ENCODE results near the gene TAF6L.

TAF6L gene

GRCh38 chr11:62805076-62805892, 34.1 kb downstream of the TAF6L start, which contains the start of gene NXF1:
Gene NXF1, minus strand, starts transcription at chr11:62805440. Its CDS starts 84 bp downstream, at chr11:62805356.
- in situ Hi-C loops (cut with HindIII; ENCODE audit: low pct_ligation_motif_present, low sequenced_read_pairs) = no loop called here
- TF ChIP-seq CTCF (IDR thresholded peaks at IDR 0.05; ENCODE audit: low read depth, low read length, missing control alignments) = peak; percentile 39
- Histone ChIP-seq H3K27ac (peak within 1 kb of the TSS; percentile 50), H3K4me3 (ENCODE audit: low read depth, low read length) (peak within 1 kb of the TSS; percentile 75), H3K36me3 (replicated peaks) (peaks cover 28% of the 10 kb centered on the region), H3K27me3 (replicated peaks) (no peaks in the 10 kb centered on the region)
- peak; percentile 85 for DNase-seq

GRCh38 chr11:62805961-62806441, 34.8 kb downstream of the TAF6L start:
- Histone ChIP-seq H3K36me3 (replicated peaks) (peaks cover 23% of the 10 kb centered on the region), H3K4me3 (ENCODE audit: low read depth, low read length) (peak overlapping the region; percentile 75), H3K27ac (peak overlapping the region; percentile 18), H3K27me3 (replicated peaks) (no peaks in the 10 kb centered on the region)
- in situ Hi-C loops (cut with HindIII; ENCODE audit: low pct_ligation_motif_present, low sequenced_read_pairs) = no loop called here
- TF ChIP-seq CTCF (IDR thresholded peaks at IDR 0.05; ENCODE audit: low read depth, low read length, missing control alignments) = no peak
- DNase-seq = no peak

- Histone ChIP-seq H3K27ac (peak overlapping the region; percentile 18), H3K36me3 (replicated peaks) (peaks cover 16% of the 10 kb centered on the region), H3K27me3 (replicated peaks) (no peaks in the 10 kb centered on the region), H3K4me3 (ENCODE audit: low read depth, low read length) (no peak overlapping the region)
- DNase-seq = no peak
- no peak for TF ChIP-seq CTCF (IDR thresholded peaks at IDR 0.05; ENCODE audit: low read depth, low read length, missing control alignments)
- in situ Hi-C loops (cut with HindIII; ENCODE audit: low pct_ligation_motif_present, low sequenced_read_pairs) = no loop called here
These were observed 35.5 kb downstream of the TAF6L start for GRCh38 chr11:62806611-62807121.

GRCh38 chr11:62810748-62811147, 39.6 kb downstream of the TAF6L start:
- TF ChIP-seq CTCF (IDR thresholded peaks at IDR 0.05; ENCODE audit: low read depth, low read length, missing control alignments) = no peak
- Histone ChIP-seq H3K4me3 (ENCODE audit: low read depth, low read length) (no peak overlapping the region), H3K27me3 (replicated peaks) (no peaks in the 10 kb centered on the region), H3K27ac (no peak overlapping the region), H3K36me3 (replicated peaks) (peaks cover 12% of the 10 kb centered on the region)
- in situ Hi-C loops (cut with HindIII; ENCODE audit: low pct_ligation_motif_present, low sequenced_read_pairs) = no loop called here
- DNase-seq = no peak

GRCh38 chr11:62811659-62812058, 40.5 kb downstream of the TAF6L start:
- TF ChIP-seq CTCF (IDR thresholded peaks at IDR 0.05; ENCODE audit: low read depth, low read length, missing control alignments) = no peak

More at GRCh38 chr11:62811659-62812058, 40.5 kb downstream of the TAF6L start:
- in situ Hi-C loops (cut with HindIII; ENCODE audit: low pct_ligation_motif_present, low sequenced_read_pairs) = no loop called here
- Histone ChIP-seq H3K27me3 (replicated peaks) (no peaks in the 10 kb centered on the region), H3K27ac (no peak overlapping the region), H3K4me3 (ENCODE audit: low read depth, low read length) (no peak overlapping the region), H3K36me3 (replicated peaks) (peaks cover 13% of the 10 kb centered on the region)
- DNase-seq = no peak
